Adrenal gland (tissue), 12 donors: ENCODE results near the gene HYOU1. TPM values are rescaled to one million over a fixed set of nuclear protein-coding genes. Genes with fewer than 3 reads are reported as not detected.
"Not testable (repeated sequence)": the region's sequence is repeated elsewhere in the genome, so short reads cannot be mapped to it uniquely, and the experiment has no call there.

Source experiments
- DNase-seq, 7 donors: peaks; one replicate each; pipeline ENCODE4 v3.0.0-alpha.2; 2019 to 2020
- H3K27ac ChIP-seq, 5 donors: fragments of 200-600 bp; sonication (generic) in 4 of 5; 1 replicate in 3 of 5; 2 replicates in 2 of 5; pipeline versions ENCODE4 v1.5.1 to v1.8.0; 2016 to 2020; ENCODE audit warnings: mild to moderate bottlenecking in 1 of 5
- H3K27me3 ChIP-seq: fragments of 200-600 bp; 2 replicates; pipeline ENCODE4 v1.8.0; 2021
- H3K36me3 ChIP-seq, 2 donors: fragments of 200-600 bp; replicated peaks in 1 of 2; 1 replicate in 1 of 2; 2 replicates in 1 of 2; pipeline versions ENCODE4 v1.5.1 to v1.8.0; 2018 to 2022
- H3K4me1 ChIP-seq, 2 donors: fragments of 200-600 bp; replicated peaks in 1 of 2; 1 replicate in 1 of 2; 2 replicates in 1 of 2; pipeline versions ENCODE4 v1.5.1 to v1.8.0; 2018 to 2021
- H3K4me3 ChIP-seq, 4 donors: fragments of 200-600 bp; sonication (generic) in 3 of 4; one replicate each; pipeline ENCODE4 v1.5.1; 2016 to 2018
- H3K9me3 ChIP-seq, 3 donors: fragments of 200-600 bp; sonication (generic) in 1 of 3; replicated peaks in 1 of 3; 1 replicate in 2 of 3; 2 replicates in 1 of 3; pipeline versions ENCODE4 v1.5.1 to v1.8.0; 2016 to 2021
- POLR2A ChIP-seq, 2 donors: fragments of 450-650 bp; IDR thresholded peaks; one replicate each; pipeline ENCODE4 v1.6.1; 2017; ENCODE audit warnings: antibody characterized with exemption in 2 of 2, mild to moderate bottlenecking in 2 of 2, moderate library complexity in 1 of 2
- WGBS, 4 donors: extraction: QIAGEN DNeasy Blood & Tissue Kit in 2 of 4; methylation state at CpG; one replicate each; pipeline versions ENCODE4 v1.1.5 to v1.1.7; 2013 to 2017; 5-methylcytosine and 5-hydroxymethylcytosine counted together
- intact Hi-C, 2 donors: fragments of 100-400 bp; cut with DNase I; formaldehyde crosslinking; loops; one replicate each; pipeline versions ENCODE4 v1.14.1 to v1.15.0; 2022 to 2023
- polyA plus RNA-seq, 3 donors: library from polyadenylated mRNA; stranded (reverse); fragments of 200-250 nt in 2 of 3; fragments of 350-450 nt in 1 of 3; fragmentation: Illumina TruSeq in 1 of 3; extraction: RNeasy Lipid Tissue Mini Kit (QIAGEN cat#74804) in 1 of 3; gene quantifications; one replicate each; pipeline ENCODE4 v1.2.3, GENCODE V29; 2013 to 2014
- total RNA-seq, 9 donors: library from RNA; depleted of rRNA in 4 of 9; stranded (reverse); fragments of >200 nt in 4 of 9; fragments of 120-200 nt in 1 of 9; fragmentation: NEBNext Ultra II Directional in 1 of 9; extraction: Animal tissue kit (Norgen Biotek cat#: 25700) in 1 of 9; gene quantifications; one replicate each; pipeline versions ENCODE4 v1.1.0 to v1.2.4, GENCODE V29; 2013 to 2023
- TF ChIP-seq, protein P1 (sequence below), 6 experiments: fragments of 450-650 bp in 4 of 6; fragments of 200-600 bp in 2 of 6; sonication (generic) in 1 of 6; IDR thresholded peaks; 1 replicate in 5 of 6; 2 replicates in 1 of 6; pipeline versions ENCODE4 v1.5.1 to v1.8.0; 2016 to 2021; ENCODE audit warnings: antibody characterized with exemption in 6 of 6, mild to moderate bottlenecking in 2 of 6, moderate library complexity in 1 of 6
- donor health status: healthy with polysubstance abuse.
- donor health status: Bipolar disorder and iron deficiency.
- donor health status: DM: yes; HTN: yes; CAD: no.
- donor health status: DM: no; HTN: no; CAD: no.
- donor health status: DM: no; HTN: no; CAD: no.
- donor health status: DM: yes; HTN: yes; CAD: no.

The HYOU1 gene
- total and polyA plus RNA-seq, 12 donors, result 43.5 to 301 (median 69.3) TPM

- H3K27me3 ChIP-seq, result no peaks in the 10 kb centered on the region
- intact Hi-C loops, result loop anchor here in 1 of 2 donors (5.0 kb wide), 1 partner anchor 39 kb away; the partner anchor contains the start of gene HYOU1
- H3K4me1 ChIP-seq, result peaks cover 25 to 39% of the 10 kb centered on the region in 2 donors
- no peaks in the 10 kb centered on the region for H3K9me3 ChIP-seq
- WGBS, 4 donors, result 0 to 1% (median 1%) methylated on average over 37 to 63 of the region's 63 CpGs
- H3K4me3 ChIP-seq, result peak within 1 kb of the TSS; percentile 75 to 92 (median 84)
- TF ChIP-seq POLR2A (IDR thresholded peaks at IDR 0.05), result peak; percentile 51 to 69
- TF ChIP-seq, protein P1, sequence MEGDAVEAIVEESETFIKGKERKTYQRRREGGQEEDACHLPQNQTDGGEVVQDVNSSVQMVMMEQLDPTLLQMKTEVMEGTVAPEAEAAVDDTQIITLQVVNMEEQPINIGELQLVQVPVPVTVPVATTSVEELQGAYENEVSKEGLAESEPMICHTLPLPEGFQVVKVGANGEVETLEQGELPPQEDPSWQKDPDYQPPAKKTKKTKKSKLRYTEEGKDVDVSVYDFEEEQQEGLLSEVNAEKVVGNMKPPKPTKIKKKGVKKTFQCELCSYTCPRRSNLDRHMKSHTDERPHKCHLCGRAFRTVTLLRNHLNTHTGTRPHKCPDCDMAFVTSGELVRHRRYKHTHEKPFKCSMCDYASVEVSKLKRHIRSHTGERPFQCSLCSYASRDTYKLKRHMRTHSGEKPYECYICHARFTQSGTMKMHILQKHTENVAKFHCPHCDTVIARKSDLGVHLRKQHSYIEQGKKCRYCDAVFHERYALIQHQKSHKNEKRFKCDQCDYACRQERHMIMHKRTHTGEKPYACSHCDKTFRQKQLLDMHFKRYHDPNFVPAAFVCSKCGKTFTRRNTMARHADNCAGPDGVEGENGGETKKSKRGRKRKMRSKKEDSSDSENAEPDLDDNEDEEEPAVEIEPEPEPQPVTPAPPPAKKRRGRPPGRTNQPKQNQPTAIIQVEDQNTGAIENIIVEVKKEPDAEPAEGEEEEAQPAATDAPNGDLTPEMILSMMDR (IDR thresholded peaks at IDR 0.05), result no peak
- DNase-seq, result peak; percentile 92 to 98 (median 96)
- peaks cover 0 to 54% of the 10 kb centered on the region in 2 donors for H3K36me3 ChIP-seq
- H3K27ac ChIP-seq, result peak within 1 kb of the TSS; percentile 90 to 97 (median 94)
Observed at GRCh38 chr11:119018074-119018938, 38.7 kb downstream of the HYOU1 start, which contains the start of the genes RPS25 and TRAPPC4. TSS of gene RPS25 (minus strand) at chr11:119018343. CDS start at chr11:119018284, 59 bp downstream. TSS of gene TRAPPC4 (plus strand) at chr11:119018766. CDS start at chr11:119018796, 30 bp downstream.

- H3K4me1 ChIP-seq, result peaks cover 25 to 39% of the 10 kb centered on the region in 2 donors
- H3K9me3 ChIP-seq, H3K27me3 ChIP-seq: not testable (repeated sequence)
- intact Hi-C loops, result loop anchor here in 1 of 2 donors (5.0 kb wide), 1 partner anchor 40 kb away; the partner anchor contains the start of gene HYOU1
- peak overlapping the region; percentile 75 to 92 (median 84) for H3K4me3 ChIP-seq
- peak overlapping the region; percentile 90 to 97 (median 94) for H3K27ac ChIP-seq
- peak in 1 of 7 donors; percentile 38 for DNase-seq
- 1 to 3% (median 1%) methylated on average over 10 of the region's 10 CpGs for WGBS, 4 donors
- peaks cover 0 to 50% of the 10 kb centered on the region in 2 donors for H3K36me3 ChIP-seq
Observed at GRCh38 chr11:119017377-119017776, 39.6 kb downstream of the HYOU1 start.

DNA sequence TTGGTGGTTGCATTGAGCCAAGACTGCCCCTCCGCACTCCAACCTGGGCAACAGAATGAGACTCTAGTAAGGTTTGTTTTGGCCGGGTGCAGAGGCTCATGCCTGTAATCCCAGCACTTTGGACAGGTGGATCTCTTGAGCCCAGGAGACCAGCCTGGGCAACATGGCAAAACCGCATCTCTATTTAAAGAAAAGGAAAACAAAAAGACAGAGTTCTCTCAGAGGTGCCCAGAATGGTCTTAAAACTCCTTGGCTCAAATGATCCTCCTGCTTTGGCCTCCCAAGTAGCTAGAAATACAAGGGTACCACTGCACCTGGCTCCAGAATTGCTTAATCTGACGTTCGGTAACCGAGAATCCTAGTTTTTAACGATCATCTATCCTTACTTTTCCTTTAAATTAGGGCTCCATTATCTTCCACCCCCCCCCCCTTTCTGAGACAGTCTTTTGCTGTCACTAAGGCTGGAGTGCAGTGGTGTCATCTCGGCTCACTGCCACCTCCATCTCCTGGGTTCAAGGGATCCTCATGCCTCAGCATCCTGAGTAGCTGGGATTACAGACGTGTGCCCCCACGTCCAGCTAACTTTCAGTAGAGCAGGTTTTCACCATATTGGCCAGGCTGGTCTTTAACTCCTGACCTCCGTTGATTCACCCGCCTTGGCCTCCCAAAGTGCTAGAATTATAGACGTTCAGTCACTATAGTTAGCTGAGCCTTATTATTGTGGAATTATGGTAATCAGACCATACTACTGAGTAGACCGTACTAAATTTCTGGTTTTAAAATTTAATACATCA, 40.6 kb downstream of the HYOU1 start:
- TF ChIP-seq, protein P1 (IDR thresholded peaks at IDR 0.05), result no peak
- TF ChIP-seq POLR2A (IDR thresholded peaks at IDR 0.05), result no peak
- intact Hi-C loops, result loop anchor here in 1 of 2 donors (5.0 kb wide), 1 partner anchor 41 kb away; the partner anchor contains the start of gene HYOU1

GRCh38 chr11:119015054-119015611, 41.9 kb downstream of the HYOU1 start:
- no peak for TF ChIP-seq POLR2A (IDR thresholded peaks at IDR 0.05)
- 60 to 67% (median 62%) methylated on average over 8 of the region's 8 CpGs for WGBS, 4 donors
- Histone ChIP-seq H3K4me3 (no peak overlapping the region), H3K27me3 (no peaks in the 10 kb centered on the region), H3K36me3 (peaks cover 0 to 56% of the 10 kb centered on the region in 2 donors), H3K9me3 (no peaks in the 10 kb centered on the region), H3K4me1 (peaks cover 23 to 26% of the 10 kb centered on the region in 2 donors), H3K27ac (no peak overlapping the region)
- intact Hi-C loops, result loop anchor here in 1 of 2 donors (5.0 kb wide), 1 partner anchor 42 kb away; the partner anchor contains the start of gene HYOU1
- DNase-seq, result no peak

More for the DNA sequence above, 40.6 kb downstream of the HYOU1 start:
- Histone ChIP-seq H3K27ac (peak overlapping the region in 2 of 5 donors; percentile 90 to 94), H3K9me3 (no peaks in the 10 kb centered on the region), H3K4me3 (peak overlapping the region in 1 of 4 donors; percentile 80), H3K36me3 (peaks cover 0 to 53% of the 10 kb centered on the region in 2 donors), H3K27me3 (no peaks in the 10 kb centered on the region), H3K4me1 (peaks cover 25 to 38% of the 10 kb centered on the region in 2 donors)
- DNase-seq, result no peak
- 61 to 72% (median 65%) methylated on average over 14 of the region's 14 CpGs for WGBS, 4 donors
